ENCODE data around the gene HTRA1. TPM values are rescaled to one million over a fixed set of nuclear protein-coding genes. Genes with fewer than 3 reads are reported as not detected.

Gene HTRA1
- total and polyA plus RNA-seq, 9 donors: 54.2 to 325 (median 116) TPM

- WGBS (ENCODE audit: insufficient coverage): 91% methylated on average over 8 of the region's 8 CpGs
- no peak overlapping the region for H3K4me3 ChIP-seq (ENCODE audit: low read length)
- no peak overlapping the region for H3K27ac ChIP-seq (ENCODE audit: low read length)
- peaks cover 4% of the 10 kb centered on the region for H3K27me3 ChIP-seq (ENCODE audit: control insufficient read depth, insufficient read depth, low read length)
- H3K36me3 ChIP-seq (ENCODE audit: control insufficient read depth, insufficient read depth, low read length): no peaks in the 10 kb centered on the region
- H3K9me3 ChIP-seq (replicated peaks; ENCODE audit: control insufficient read depth, low read depth, low read length): no peaks in the 10 kb centered on the region
- DNase-seq: no peak
- no peaks in the 10 kb centered on the region for H3K4me1 ChIP-seq (ENCODE audit: control insufficient read depth, insufficient read depth, low read length)
These were observed 83.1 kb downstream of the HTRA1 start for GRCh38 chr10:122544493-122544892.

DNA sequence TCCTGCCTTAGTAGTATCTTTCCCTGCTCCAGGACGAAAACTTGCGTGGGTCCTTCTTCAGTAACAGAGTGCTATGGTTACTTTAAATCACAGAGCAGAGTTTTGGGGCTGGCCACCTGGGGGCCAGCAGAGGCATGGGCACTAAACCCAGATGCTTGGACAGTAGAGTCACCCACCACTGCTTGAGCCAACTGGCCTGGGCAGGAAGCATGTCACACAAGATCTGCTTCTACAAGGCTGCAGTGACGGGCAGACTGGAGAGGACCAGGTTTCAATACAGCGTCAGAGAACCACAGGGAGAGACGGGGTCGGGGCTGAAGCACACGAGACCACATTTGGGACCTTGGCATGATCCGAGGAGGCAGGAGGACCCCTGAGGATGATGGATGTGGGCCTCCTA is 84.9 kb downstream of the HTRA1 start:
- no peak for DNase-seq
- Histone ChIP-seq H3K36me3 (ENCODE audit: control insufficient read depth, insufficient read depth, low read length) (no peaks in the 10 kb centered on the region), H3K9me3 (replicated peaks; ENCODE audit: control insufficient read depth, low read depth, low read length) (no peaks in the 10 kb centered on the region), H3K4me3 (ENCODE audit: low read length) (no peak overlapping the region), H3K4me1 (ENCODE audit: control insufficient read depth, insufficient read depth, low read length) (no peaks in the 10 kb centered on the region), H3K27me3 (ENCODE audit: control insufficient read depth, insufficient read depth, low read length) (no peaks in the 10 kb centered on the region), H3K27ac (ENCODE audit: low read length) (no peak overlapping the region)
- 81% methylated on average over 3 of the region's 8 CpGs for WGBS (ENCODE audit: insufficient coverage)

GRCh38 chr10:122548407-122549085 is 87.2 kb downstream of the HTRA1 start:
- H3K27me3 ChIP-seq (ENCODE audit: control insufficient read depth, insufficient read depth, low read length): no peaks in the 10 kb centered on the region
- no peaks in the 10 kb centered on the region for H3K36me3 ChIP-seq (ENCODE audit: control insufficient read depth, insufficient read depth, low read length)
- H3K4me3 ChIP-seq (ENCODE audit: low read length): no peak overlapping the region
- 78% methylated on average over 5 of the region's 11 CpGs for WGBS (ENCODE audit: insufficient coverage)
- H3K4me1 ChIP-seq (ENCODE audit: control insufficient read depth, insufficient read depth, low read length): no peaks in the 10 kb centered on the region
- no peak for DNase-seq
- no peaks in the 10 kb centered on the region for H3K9me3 ChIP-seq (replicated peaks; ENCODE audit: control insufficient read depth, low read depth, low read length)
- no peak overlapping the region for H3K27ac ChIP-seq (ENCODE audit: low read length)

DNA sequence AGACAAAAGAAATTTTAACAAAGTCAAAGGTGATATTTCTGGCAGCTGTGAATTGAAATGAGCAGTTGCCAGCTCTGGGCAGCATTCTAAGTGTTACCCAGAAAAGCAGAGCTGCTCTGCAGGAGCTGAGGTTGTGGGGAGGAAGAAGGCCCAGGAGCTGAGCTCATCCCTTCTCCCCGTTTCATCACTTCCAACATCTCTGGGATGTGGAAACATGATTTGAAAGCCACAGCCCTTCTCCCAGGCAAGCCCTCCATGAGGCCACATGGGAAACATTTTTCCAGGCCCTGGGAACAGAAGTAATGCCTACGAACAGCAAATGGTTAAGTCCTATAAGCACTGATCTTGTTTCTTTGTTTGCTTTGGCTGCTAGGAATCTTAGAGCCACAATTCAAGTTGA is 88.3 kb downstream of the HTRA1 start:
- 100% methylated on average over 1 of the region's 2 CpGs for WGBS (ENCODE audit: insufficient coverage)
- no peaks in the 10 kb centered on the region for H3K27me3 ChIP-seq (ENCODE audit: control insufficient read depth, insufficient read depth, low read length)
- H3K4me3 ChIP-seq (ENCODE audit: low read length): no peak overlapping the region
- no peaks in the 10 kb centered on the region for H3K9me3 ChIP-seq (replicated peaks; ENCODE audit: control insufficient read depth, low read depth, low read length)
- no peak overlapping the region for H3K27ac ChIP-seq (ENCODE audit: low read length)
- no peaks in the 10 kb centered on the region for H3K4me1 ChIP-seq (ENCODE audit: control insufficient read depth, insufficient read depth, low read length)
- DNase-seq: no peak
- H3K36me3 ChIP-seq (ENCODE audit: control insufficient read depth, insufficient read depth, low read length): no peaks in the 10 kb centered on the region

GRCh38 chr10:122550427-122550826 is 89.1 kb downstream of the HTRA1 start:
- no peak for DNase-seq
- H3K9me3 ChIP-seq (replicated peaks; ENCODE audit: control insufficient read depth, low read depth, low read length): no peaks in the 10 kb centered on the region
- WGBS (ENCODE audit: insufficient coverage): 78% methylated on average over 4 of the region's 9 CpGs

DNA sequence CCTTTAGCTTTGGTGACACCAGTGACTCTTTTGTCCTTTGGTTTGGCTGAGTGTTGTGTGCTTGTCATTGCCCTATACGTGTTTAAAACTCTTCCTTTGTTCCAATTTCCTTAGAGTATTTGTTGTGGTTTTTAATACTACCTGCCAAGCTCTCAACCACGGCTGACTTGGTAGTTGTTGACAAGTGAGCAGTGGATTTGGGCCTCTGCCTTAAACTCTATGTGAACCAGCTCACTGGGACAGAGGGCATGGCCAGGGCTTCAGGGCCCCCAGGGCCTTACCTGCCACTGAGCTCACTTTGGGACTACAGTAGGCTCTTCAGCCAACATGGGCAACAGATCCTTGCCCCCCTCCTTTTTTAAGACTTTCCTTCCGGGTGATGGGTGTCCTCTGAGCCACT is 89.6 kb downstream of the HTRA1 start:
- Histone ChIP-seq H3K27me3 (ENCODE audit: control insufficient read depth, insufficient read depth, low read length) (no peaks in the 10 kb centered on the region), H3K4me3 (ENCODE audit: low read length) (no peak overlapping the region), H3K27ac (ENCODE audit: low read length) (no peak overlapping the region), H3K36me3 (ENCODE audit: control insufficient read depth, insufficient read depth, low read length) (no peaks in the 10 kb centered on the region), H3K9me3 (replicated peaks; ENCODE audit: control insufficient read depth, low read depth, low read length) (no peaks in the 10 kb centered on the region), H3K4me1 (ENCODE audit: control insufficient read depth, insufficient read depth, low read length) (no peaks in the 10 kb centered on the region)
- no peak for DNase-seq
- WGBS (ENCODE audit: insufficient coverage): 44% methylated on average over 1 of the region's 3 CpGs

More at GRCh38 chr10:122550427-122550826, 89.1 kb downstream of the HTRA1 start:
- Histone ChIP-seq H3K27ac (ENCODE audit: low read length) (no peak overlapping the region), H3K4me3 (ENCODE audit: low read length) (no peak overlapping the region), H3K36me3 (ENCODE audit: control insufficient read depth, insufficient read depth, low read length) (no peaks in the 10 kb centered on the region), H3K4me1 (ENCODE audit: control insufficient read depth, insufficient read depth, low read length) (no peaks in the 10 kb centered on the region), H3K27me3 (ENCODE audit: control insufficient read depth, insufficient read depth, low read length) (no peaks in the 10 kb centered on the region)

- H3K4me1 ChIP-seq (ENCODE audit: control insufficient read depth, insufficient read depth, low read length): no peaks in the 10 kb centered on the region
- H3K27ac ChIP-seq (ENCODE audit: low read length): no peak overlapping the region
- H3K27me3 ChIP-seq (ENCODE audit: control insufficient read depth, insufficient read depth, low read length): peaks cover 4% of the 10 kb centered on the region
- no peaks in the 10 kb centered on the region for H3K9me3 ChIP-seq (replicated peaks; ENCODE audit: control insufficient read depth, low read depth, low read length)
- WGBS (ENCODE audit: insufficient coverage): 76% methylated on average over 3 of the region's 9 CpGs
- no peak for DNase-seq
- H3K36me3 ChIP-seq (ENCODE audit: control insufficient read depth, insufficient read depth, low read length): no peaks in the 10 kb centered on the region
- H3K4me3 ChIP-seq (ENCODE audit: low read length): no peak overlapping the region
These were observed 90.1 kb downstream of the HTRA1 start for GRCh38 chr10:122551450-122551849.

GRCh38 chr10:122553341-122553740 is 92.0 kb downstream of the HTRA1 start:
- Histone ChIP-seq H3K27me3 (ENCODE audit: control insufficient read depth, insufficient read depth, low read length) (peaks cover 13% of the 10 kb centered on the region), H3K4me3 (ENCODE audit: low read length) (no peak overlapping the region), H3K9me3 (replicated peaks; ENCODE audit: control insufficient read depth, low read depth, low read length) (no peaks in the 10 kb centered on the region), H3K36me3 (ENCODE audit: control insufficient read depth, insufficient read depth, low read length) (no peaks in the 10 kb centered on the region), H3K4me1 (ENCODE audit: control insufficient read depth, insufficient read depth, low read length) (no peaks in the 10 kb centered on the region), H3K27ac (ENCODE audit: low read length) (no peak overlapping the region)
- DNase-seq: no peak
- 72% methylated on average over 5 of the region's 6 CpGs for WGBS (ENCODE audit: insufficient coverage)

DNA sequence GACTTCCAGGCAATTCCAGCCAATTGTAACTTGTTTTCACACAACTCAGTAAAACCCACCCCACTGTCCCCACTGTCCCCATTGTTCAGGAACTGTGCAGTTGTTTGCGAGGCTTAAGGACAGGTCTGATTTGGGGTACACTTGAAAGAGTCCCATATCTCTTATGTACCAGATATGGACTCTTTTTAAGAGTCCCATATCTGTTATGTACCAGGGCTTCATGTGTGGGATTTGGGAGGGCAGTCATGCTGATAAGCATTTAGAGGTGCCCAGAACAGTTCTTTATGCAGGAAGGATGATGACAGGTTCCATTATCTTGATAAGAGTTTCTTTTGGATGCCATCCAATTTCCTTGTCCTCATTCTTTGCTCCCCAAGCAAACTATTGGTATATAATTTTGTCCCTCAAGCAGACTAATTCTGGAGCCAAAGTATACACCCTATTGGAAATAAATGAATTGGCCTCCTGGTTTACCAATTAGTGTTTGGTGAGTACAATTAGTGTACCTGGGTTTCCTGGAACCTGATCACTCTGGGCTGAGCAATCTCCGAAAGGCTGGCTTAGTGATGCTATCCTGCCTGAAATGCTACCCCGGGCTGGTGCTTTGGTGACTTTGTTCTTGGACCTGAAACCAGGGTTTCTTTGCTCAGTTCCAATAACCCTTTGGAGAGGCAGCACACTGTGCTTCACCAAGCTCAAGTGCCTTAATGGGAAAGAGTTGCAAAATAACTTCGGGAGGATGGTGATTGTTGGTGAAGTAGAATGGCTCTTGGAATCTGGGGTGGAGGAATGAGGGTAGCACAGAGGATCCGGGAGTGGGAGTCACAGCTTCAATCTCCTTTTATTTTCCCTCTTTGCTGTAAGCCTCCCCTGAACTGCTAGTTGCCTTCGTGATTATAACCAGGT is 93.0 kb downstream of the HTRA1 start:
- no peaks in the 10 kb centered on the region for H3K36me3 ChIP-seq (ENCODE audit: control insufficient read depth, insufficient read depth, low read length)
- H3K9me3 ChIP-seq (replicated peaks; ENCODE audit: control insufficient read depth, low read depth, low read length): no peaks in the 10 kb centered on the region
- H3K27ac ChIP-seq (ENCODE audit: low read length): no peak overlapping the region
- 93% methylated on average over 2 of the region's 6 CpGs for WGBS (ENCODE audit: insufficient coverage)
- H3K4me1 ChIP-seq (ENCODE audit: control insufficient read depth, insufficient read depth, low read length): no peaks in the 10 kb centered on the region
- H3K27me3 ChIP-seq (ENCODE audit: control insufficient read depth, insufficient read depth, low read length): peaks cover 15% of the 10 kb centered on the region
- no peak overlapping the region for H3K4me3 ChIP-seq (ENCODE audit: low read length)
- DNase-seq: no peak

DNA sequence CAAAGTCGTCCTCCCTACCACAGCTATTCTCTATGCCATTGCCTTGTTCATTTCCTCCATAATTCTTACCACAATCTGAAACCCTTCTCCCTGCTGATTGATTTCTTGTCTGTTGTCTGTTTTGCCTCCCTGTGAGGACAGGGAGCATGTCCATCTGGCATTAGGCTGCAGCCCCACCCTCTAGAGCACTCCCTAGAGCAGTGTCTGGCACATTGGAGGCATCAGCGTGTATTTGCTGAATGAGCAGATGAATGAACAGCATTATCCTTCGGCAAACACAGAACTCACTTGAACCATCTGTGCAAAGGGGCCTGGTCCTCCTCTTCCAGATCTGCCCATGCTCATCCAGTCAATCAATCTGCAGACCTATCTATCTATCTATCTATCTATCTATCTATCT is 94.1 kb downstream of the HTRA1 start:
- H3K27me3 ChIP-seq (ENCODE audit: control insufficient read depth, insufficient read depth, low read length): peaks cover 21% of the 10 kb centered on the region
- no peaks in the 10 kb centered on the region for H3K9me3 ChIP-seq (replicated peaks; ENCODE audit: control insufficient read depth, low read depth, low read length)
- no CpG with 5 or more reads among the region's 3 CpGs for WGBS (ENCODE audit: insufficient coverage)
- no peaks in the 10 kb centered on the region for H3K36me3 ChIP-seq (ENCODE audit: control insufficient read depth, insufficient read depth, low read length)
- no peak overlapping the region for H3K4me3 ChIP-seq (ENCODE audit: low read length)
- H3K4me1 ChIP-seq (ENCODE audit: control insufficient read depth, insufficient read depth, low read length): no peaks in the 10 kb centered on the region
- H3K27ac ChIP-seq (ENCODE audit: low read length): no peak overlapping the region
- no peak for DNase-seq
